ENCODE data around the gene PTPRQ.

PTPRQ gene

GRCh38 chr12:80491166-80491565 is 47.1 kb downstream of the PTPRQ start:
- Histone ChIP-seq H3K79me2 (ENCODE audit: insufficient read depth, low read length) (no peaks in the 10 kb centered on the region), H3K27me3 (ENCODE audit: insufficient read depth, low read length, poor library complexity) (no peaks in the 10 kb centered on the region), H2AFZ (ENCODE audit: low read depth, low read length) (no peak overlapping the region), H3K4me3 (ENCODE audit: low read depth in 1 of 2, low read length in 2 of 2) (no peak overlapping the region), H3K36me3 (ENCODE audit: insufficient read depth, low read length) (no peaks in the 10 kb centered on the region), H4K20me1 (ENCODE audit: insufficient read depth, low read length) (no peaks in the 10 kb centered on the region), H3K9ac (ENCODE audit: low read depth, low read length) (no peak overlapping the region), H3K9me3 (ENCODE audit: insufficient read depth, low read length, severe bottlenecking) (no peaks in the 10 kb centered on the region), H3K4me1 (ENCODE audit: insufficient read depth, low read length) (no peaks in the 10 kb centered on the region), H3K4me2 (ENCODE audit: insufficient read depth, low read length) (no peak overlapping the region), H3K27ac (ENCODE audit: low read length) (no peak overlapping the region)
- TF ChIP-seq EZH2 (IDR thresholded peaks at IDR 0.05; ENCODE audit: borderline replicate concordance, low read depth, low read length, severe bottlenecking) = no peak
- no peak for TF ChIP-seq CTCF (IDR thresholded peaks at IDR 0.05; ENCODE audit: borderline replicate concordance, extremely low read depth, low read length, poor library complexity, severe bottlenecking)
- ATAC-seq (ENCODE audit: insufficient read depth, low read depth) (no peak), DNase-seq (no peak)

DNA sequence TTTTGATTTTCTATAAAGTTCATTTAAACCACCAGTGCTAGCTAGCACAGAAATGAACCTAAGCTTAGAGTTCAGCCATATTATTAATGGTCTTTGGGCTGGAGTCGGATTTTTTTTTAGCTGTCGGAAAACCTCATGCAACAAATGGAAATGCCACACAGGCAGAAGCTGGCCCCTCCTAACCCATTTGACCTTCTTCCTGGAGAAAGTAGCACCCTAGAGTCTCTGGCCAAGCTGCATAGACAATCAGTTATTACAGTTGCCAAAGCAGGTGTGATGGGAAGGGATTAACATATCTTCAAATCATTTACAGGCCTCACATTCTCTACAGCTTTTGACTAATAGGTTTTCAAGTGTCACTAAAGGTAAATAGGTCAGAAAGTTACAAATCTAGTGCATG is 49.4 kb downstream of the PTPRQ start:
- Histone ChIP-seq H3K9ac (ENCODE audit: low read depth, low read length) (no peak overlapping the region), H2AFZ (ENCODE audit: low read depth, low read length) (no peak overlapping the region), H3K4me3 (ENCODE audit: low read depth in 1 of 2, low read length in 2 of 2) (no peak overlapping the region), H3K4me2 (ENCODE audit: insufficient read depth, low read length) (no peak overlapping the region), H3K27me3 (ENCODE audit: insufficient read depth, low read length, poor library complexity) (no peaks in the 10 kb centered on the region), H3K4me1 (ENCODE audit: insufficient read depth, low read length) (no peaks in the 10 kb centered on the region), H3K27ac (ENCODE audit: low read length) (no peak overlapping the region), H3K79me2 (ENCODE audit: insufficient read depth, low read length) (no peaks in the 10 kb centered on the region), H4K20me1 (ENCODE audit: insufficient read depth, low read length) (no peaks in the 10 kb centered on the region), H3K36me3 (ENCODE audit: insufficient read depth, low read length) (no peaks in the 10 kb centered on the region), H3K9me3 (ENCODE audit: insufficient read depth, low read length, severe bottlenecking) (no peaks in the 10 kb centered on the region)
- no peak for DNase-seq
- no peak for ATAC-seq (ENCODE audit: insufficient read depth, low read depth)
- TF ChIP-seq EZH2 (IDR thresholded peaks at IDR 0.05; ENCODE audit: borderline replicate concordance, low read depth, low read length, severe bottlenecking) (no peak), CTCF (IDR thresholded peaks at IDR 0.05; ENCODE audit: borderline replicate concordance, extremely low read depth, low read length, poor library complexity, severe bottlenecking) (no peak)

DNA sequence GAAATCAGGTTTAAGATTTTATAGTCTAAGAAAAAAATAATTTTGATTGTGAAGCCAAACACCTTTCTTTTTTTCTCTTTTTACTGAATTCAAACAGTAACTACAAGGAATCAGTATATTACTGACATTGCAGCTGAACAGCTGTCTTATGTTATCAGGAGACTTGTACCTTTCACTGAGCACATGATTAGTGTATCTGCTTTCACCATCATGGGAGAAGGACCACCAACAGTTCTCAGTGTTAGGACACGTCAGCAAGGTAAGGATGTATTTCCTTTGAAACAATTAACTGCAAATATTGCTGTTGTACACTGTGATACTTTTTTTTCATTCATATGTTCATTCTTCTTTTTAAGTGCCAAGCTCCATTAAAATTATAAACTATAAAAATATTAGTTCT is 50.8 kb downstream of the PTPRQ start:
- H3K9ac ChIP-seq (ENCODE audit: low read depth, low read length) = no peak overlapping the region
- H3K36me3 ChIP-seq (ENCODE audit: insufficient read depth, low read length) = no peaks in the 10 kb centered on the region
- DNase-seq (no peak), ATAC-seq (ENCODE audit: insufficient read depth, low read depth) (no peak)
- no peaks in the 10 kb centered on the region for H3K9me3 ChIP-seq (ENCODE audit: insufficient read depth, low read length, severe bottlenecking)
- no peak overlapping the region for H3K4me3 ChIP-seq (ENCODE audit: low read depth in 1 of 2, low read length in 2 of 2)
- H2AFZ ChIP-seq (ENCODE audit: low read depth, low read length) = no peak overlapping the region
- H3K27ac ChIP-seq (ENCODE audit: low read length) = no peak overlapping the region
- no peaks in the 10 kb centered on the region for H3K27me3 ChIP-seq (ENCODE audit: insufficient read depth, low read length, poor library complexity)
- H3K4me2 ChIP-seq (ENCODE audit: insufficient read depth, low read length) = no peak overlapping the region
- no peaks in the 10 kb centered on the region for H3K4me1 ChIP-seq (ENCODE audit: insufficient read depth, low read length)
- TF ChIP-seq CTCF (IDR thresholded peaks at IDR 0.05; ENCODE audit: borderline replicate concordance, extremely low read depth, low read length, poor library complexity, severe bottlenecking) (no peak), EZH2 (IDR thresholded peaks at IDR 0.05; ENCODE audit: borderline replicate concordance, low read depth, low read length, severe bottlenecking) (no peak)
- H4K20me1 ChIP-seq (ENCODE audit: insufficient read depth, low read length) = no peaks in the 10 kb centered on the region
- no peaks in the 10 kb centered on the region for H3K79me2 ChIP-seq (ENCODE audit: insufficient read depth, low read length)

Data from DND-41 (cell line).